Measurements from ENCODE around the gene ASPG.

DNA sequence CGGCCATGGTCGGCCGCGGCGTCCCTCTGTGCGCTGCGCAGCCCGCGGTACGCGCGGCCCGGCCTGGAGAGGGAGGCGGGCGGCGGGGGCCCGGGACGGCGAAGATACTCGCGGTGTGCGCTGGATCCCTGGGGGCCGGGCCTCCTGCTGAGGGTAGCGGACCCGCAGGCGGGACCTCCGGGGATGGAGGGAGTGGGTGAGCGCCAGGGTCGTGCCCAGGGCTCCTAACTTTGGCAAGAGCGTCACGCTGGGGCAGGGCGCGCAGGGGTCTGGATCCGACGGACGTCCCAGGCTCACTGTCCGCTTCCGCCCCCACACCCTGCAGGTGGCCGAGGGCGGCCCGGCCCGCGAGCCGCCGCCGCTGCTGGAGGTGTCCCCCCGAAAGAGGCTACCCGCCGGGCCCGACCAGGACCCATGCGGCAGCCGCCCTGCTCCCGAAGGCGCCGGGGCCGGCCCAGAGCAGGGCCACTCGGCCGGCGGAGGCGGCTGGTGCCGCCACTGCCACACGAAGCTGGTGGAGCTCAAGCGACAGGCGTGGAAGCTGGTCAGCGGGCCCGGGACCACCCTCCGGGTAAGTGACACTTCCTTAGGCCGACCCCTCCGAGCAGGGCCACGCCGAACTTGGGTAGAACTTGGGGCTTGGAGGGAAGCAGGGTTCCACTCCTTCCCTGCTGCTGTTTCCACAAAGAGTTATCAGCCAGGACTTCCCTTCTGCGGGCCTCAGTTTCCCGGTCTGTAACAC lies 53.4 kb downstream of the ASPG start:
- TF ChIP-seq EZH2 (IDR thresholded peaks at IDR 0.05; ENCODE audit: borderline replicate concordance, low read depth, low read length, severe bottlenecking) (no peak), POLR2A (IDR thresholded peaks at IDR 0.05; ENCODE audit: low read depth, low read length) (no peak), POLR2AphosphoS5 (IDR thresholded peaks at IDR 0.05; ENCODE audit: insufficient read depth, low read depth, low read length) (no peak)
- TF ChIP-seq, protein P1, sequence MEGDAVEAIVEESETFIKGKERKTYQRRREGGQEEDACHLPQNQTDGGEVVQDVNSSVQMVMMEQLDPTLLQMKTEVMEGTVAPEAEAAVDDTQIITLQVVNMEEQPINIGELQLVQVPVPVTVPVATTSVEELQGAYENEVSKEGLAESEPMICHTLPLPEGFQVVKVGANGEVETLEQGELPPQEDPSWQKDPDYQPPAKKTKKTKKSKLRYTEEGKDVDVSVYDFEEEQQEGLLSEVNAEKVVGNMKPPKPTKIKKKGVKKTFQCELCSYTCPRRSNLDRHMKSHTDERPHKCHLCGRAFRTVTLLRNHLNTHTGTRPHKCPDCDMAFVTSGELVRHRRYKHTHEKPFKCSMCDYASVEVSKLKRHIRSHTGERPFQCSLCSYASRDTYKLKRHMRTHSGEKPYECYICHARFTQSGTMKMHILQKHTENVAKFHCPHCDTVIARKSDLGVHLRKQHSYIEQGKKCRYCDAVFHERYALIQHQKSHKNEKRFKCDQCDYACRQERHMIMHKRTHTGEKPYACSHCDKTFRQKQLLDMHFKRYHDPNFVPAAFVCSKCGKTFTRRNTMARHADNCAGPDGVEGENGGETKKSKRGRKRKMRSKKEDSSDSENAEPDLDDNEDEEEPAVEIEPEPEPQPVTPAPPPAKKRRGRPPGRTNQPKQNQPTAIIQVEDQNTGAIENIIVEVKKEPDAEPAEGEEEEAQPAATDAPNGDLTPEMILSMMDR (IDR thresholded peaks at IDR 0.05; ENCODE audit: extremely low read depth in 1 of 2, insufficient read depth in 1 of 2, low read depth in 1 of 2, low read length in 2 of 2), result no peak
- TF ChIP-seq, protein P2, sequence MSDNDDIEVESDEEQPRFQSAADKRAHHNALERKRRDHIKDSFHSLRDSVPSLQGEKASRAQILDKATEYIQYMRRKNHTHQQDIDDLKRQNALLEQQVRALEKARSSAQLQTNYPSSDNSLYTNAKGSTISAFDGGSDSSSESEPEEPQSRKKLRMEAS (IDR thresholded peaks at IDR 0.05; ENCODE audit: insufficient read depth, insufficient read length), result no peak

Measured in endothelial cell of umbilical vein (primary cell).